Osteocyte (in vitro differentiated cells): ENCODE data around the gene ZBTB16. TPM values are rescaled to one million over a fixed set of nuclear protein-coding genes. Genes with fewer than 3 reads are reported as not detected.

Experiments
- DNase-seq: peaks from one replicate; pipeline ENCODE4 v3.0.0; 2021; ENCODE audit warnings: mixed read lengths; ENCODE audit not compliant: unreplicated experiment; ENCODE audit errors: extremely low spot score
- H3K27ac Mint-ChIP-seq: one replicate; pipeline ENCODE4 v1.8.0; 2021; ENCODE audit warnings: mild to moderate bottlenecking, mixed read lengths; ENCODE audit not compliant: unreplicated experiment
- H3K27me3 Mint-ChIP-seq: one replicate; pipeline ENCODE4 v1.8.0; 2021; ENCODE audit warnings: mixed read lengths; ENCODE audit not compliant: unreplicated experiment
- H3K36me3 Mint-ChIP-seq: one replicate; pipeline ENCODE4 v1.8.0; 2021; ENCODE audit warnings: mixed read lengths; ENCODE audit not compliant: unreplicated experiment
- H3K4me1 Mint-ChIP-seq: one replicate; pipeline ENCODE4 v1.8.0; 2021; ENCODE audit warnings: mixed read lengths; ENCODE audit not compliant: unreplicated experiment
- H3K4me3 Mint-ChIP-seq: one replicate; pipeline ENCODE4 v1.8.0; 2021; ENCODE audit warnings: mild to moderate bottlenecking, moderate library complexity, mixed read lengths; ENCODE audit not compliant: unreplicated experiment
- H3K9me3 Mint-ChIP-seq: one replicate; pipeline ENCODE4 v1.8.0; 2021; ENCODE audit warnings: mixed read lengths; ENCODE audit not compliant: unreplicated experiment
- total RNA-seq: library from RNA; stranded (reverse); gene quantifications from 2 replicates; pipeline ENCODE4 v1.2.1, GENCODE V29; 2021
- TF ChIP-seq, protein P1 (sequence below): fragments of 200-600 bp; sonication (generic); IDR thresholded peaks from 2 replicates; pipeline ENCODE4 v1.5.0; 2021; ENCODE audit warnings: antibody characterized with exemption, mild to moderate bottlenecking, moderate library complexity

ZBTB16 gene
- total RNA-seq, 1 donor from 2014 or later: 20.3 TPM

- Mint-ChIP-seq H3K9me3 (no peaks in the 10 kb centered on the region), H3K27ac (no peak overlapping the region), H3K27me3 (peaks cover 8% of the 10 kb centered on the region), H3K36me3 (no peaks in the 10 kb centered on the region), H3K4me3 (no peak overlapping the region), H3K4me1 (peaks cover 30% of the 10 kb centered on the region)
- TF ChIP-seq, protein P1, sequence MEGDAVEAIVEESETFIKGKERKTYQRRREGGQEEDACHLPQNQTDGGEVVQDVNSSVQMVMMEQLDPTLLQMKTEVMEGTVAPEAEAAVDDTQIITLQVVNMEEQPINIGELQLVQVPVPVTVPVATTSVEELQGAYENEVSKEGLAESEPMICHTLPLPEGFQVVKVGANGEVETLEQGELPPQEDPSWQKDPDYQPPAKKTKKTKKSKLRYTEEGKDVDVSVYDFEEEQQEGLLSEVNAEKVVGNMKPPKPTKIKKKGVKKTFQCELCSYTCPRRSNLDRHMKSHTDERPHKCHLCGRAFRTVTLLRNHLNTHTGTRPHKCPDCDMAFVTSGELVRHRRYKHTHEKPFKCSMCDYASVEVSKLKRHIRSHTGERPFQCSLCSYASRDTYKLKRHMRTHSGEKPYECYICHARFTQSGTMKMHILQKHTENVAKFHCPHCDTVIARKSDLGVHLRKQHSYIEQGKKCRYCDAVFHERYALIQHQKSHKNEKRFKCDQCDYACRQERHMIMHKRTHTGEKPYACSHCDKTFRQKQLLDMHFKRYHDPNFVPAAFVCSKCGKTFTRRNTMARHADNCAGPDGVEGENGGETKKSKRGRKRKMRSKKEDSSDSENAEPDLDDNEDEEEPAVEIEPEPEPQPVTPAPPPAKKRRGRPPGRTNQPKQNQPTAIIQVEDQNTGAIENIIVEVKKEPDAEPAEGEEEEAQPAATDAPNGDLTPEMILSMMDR: no peak
- DNase-seq: no peak
Observed at GRCh38 chr11:114039551-114039950, 20.0 kb upstream of the ZBTB16 start.

DNA sequence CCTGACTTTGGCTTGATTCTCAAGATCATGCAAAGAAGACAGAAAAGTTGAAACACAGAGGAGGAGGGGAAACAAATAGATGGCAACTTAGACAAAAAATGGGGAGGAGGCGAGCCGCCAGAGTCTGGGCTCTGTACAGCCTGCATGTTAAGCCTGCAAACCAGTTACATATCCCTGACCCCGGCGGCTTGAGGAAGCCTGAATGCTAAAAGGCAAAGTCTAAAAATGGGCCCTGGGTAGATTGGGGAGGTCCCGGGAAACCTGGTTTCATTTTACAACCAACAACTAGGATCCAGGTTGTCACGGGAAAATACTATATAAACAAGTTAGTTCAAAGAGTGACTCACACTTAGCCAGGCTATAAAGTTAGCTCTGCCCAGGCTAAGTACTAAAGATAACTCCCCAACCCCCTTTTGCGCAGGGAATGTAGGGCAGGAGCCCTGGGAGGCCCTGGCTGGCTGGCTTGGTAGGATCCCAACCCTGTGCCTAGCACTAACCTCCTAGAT lies 18.8 kb upstream of the ZBTB16 start:
- H3K9me3 Mint-ChIP-seq: no peaks in the 10 kb centered on the region
- no peak for DNase-seq
- H3K36me3 Mint-ChIP-seq: no peaks in the 10 kb centered on the region
- TF ChIP-seq, protein P1: no peak
- peaks cover 33% of the 10 kb centered on the region for H3K4me1 Mint-ChIP-seq
- H3K4me3 Mint-ChIP-seq: no peak overlapping the region
- no peak overlapping the region for H3K27ac Mint-ChIP-seq
- H3K27me3 Mint-ChIP-seq: peaks cover 19% of the 10 kb centered on the region

DNA sequence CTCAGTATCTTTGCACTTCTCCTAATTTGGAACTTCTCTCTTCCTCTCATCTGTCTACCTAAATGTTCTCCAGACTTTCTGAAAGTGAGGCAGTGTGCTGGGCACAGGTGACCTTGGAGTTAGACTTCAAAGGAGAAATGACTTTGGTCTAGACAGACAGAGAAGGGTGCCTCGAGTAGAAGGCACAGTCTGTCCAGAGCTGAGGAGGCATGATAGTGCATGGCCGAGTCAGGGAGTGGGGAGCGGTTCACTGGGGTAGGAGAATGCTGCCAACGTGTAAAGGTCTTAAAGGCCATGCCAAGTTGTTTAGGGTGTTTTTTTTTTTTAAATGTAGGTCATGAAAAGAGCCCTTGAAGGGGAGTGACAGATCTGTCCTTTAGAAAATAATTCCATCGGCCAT lies 17.3 kb upstream of the ZBTB16 start:
- Mint-ChIP-seq H3K36me3 (no peaks in the 10 kb centered on the region), H3K4me1 (peaks cover 23% of the 10 kb centered on the region), H3K4me3 (no peak overlapping the region), H3K9me3 (no peaks in the 10 kb centered on the region), H3K27me3 (peaks cover 29% of the 10 kb centered on the region), H3K27ac (no peak overlapping the region)
- DNase-seq: no peak
- TF ChIP-seq, protein P1: no peak

DNA sequence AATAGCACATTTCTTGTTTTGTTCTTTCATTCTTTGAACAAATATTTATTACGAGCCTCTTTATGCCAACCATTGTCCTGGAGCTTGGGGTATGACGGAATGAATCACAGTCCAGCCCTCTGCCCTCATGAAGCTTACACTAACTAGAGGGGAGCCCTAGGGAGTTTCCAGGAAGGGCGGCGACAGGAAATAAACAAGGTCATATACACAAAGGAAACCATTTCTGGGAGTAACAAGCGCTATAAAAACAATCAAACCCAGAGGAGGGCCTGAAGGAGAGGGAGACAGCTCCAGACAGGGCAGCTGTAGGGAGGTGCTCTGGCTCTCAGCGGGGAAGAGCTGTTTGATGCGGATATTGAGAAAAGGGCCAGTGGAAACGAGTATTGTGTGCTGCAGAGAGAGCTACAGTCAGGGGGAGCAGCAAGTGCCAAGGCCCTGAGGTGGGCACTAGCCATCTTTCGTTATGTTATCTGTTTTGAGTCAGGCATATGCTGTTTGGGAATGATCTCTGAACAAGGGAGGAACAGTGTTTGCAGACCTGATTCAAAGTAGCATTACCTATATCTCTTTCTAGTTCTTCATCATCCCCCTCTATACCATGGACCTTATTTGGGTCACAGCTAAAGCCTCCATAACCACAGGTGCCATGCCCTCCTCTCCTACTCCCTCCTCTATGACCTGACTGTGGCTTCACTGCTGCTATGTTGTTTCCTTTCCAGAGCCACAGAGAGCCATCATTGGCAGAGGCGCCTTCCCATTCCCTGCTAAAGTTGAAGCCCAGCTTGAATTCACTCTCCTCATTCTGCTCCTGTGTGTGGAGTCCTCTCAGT lies 15.3 kb upstream of the ZBTB16 start:
- peaks cover 42% of the 10 kb centered on the region for H3K27me3 Mint-ChIP-seq
- H3K4me3 Mint-ChIP-seq: no peak overlapping the region
- peak overlapping the region; percentile 19 for H3K27ac Mint-ChIP-seq
- peaks cover 24% of the 10 kb centered on the region for H3K4me1 Mint-ChIP-seq
- no peaks in the 10 kb centered on the region for H3K36me3 Mint-ChIP-seq
- H3K9me3 Mint-ChIP-seq: no peaks in the 10 kb centered on the region
- DNase-seq: no peak
- TF ChIP-seq, protein P1: no peak

DNA sequence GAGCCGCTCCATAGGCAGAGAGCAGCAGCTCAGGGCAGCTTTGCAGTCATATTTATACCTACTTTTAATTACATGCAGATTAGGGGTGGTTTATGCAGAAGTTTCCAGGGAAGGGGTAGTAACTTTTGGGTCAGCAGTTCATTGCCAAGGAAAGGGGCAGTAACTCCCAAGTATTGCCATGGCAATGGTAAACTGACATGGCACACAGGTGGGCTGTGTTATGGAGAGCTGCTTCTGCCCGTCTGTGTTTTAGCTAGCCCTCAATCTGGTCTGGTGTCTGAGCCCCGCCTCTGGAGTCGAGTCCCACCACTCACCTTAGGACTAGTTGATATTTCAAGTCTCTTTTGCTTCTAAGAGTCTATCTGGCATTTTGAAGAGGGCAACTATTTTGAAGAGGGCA lies 12.2 kb upstream of the ZBTB16 start:
- no peak for DNase-seq
- H3K27me3 Mint-ChIP-seq: peaks cover 66% of the 10 kb centered on the region
- H3K4me1 Mint-ChIP-seq: peaks cover 13% of the 10 kb centered on the region
- H3K27ac Mint-ChIP-seq: no peak overlapping the region
- H3K4me3 Mint-ChIP-seq: no peak overlapping the region
- H3K9me3 Mint-ChIP-seq: no peaks in the 10 kb centered on the region
- TF ChIP-seq, protein P1: no peak
- H3K36me3 Mint-ChIP-seq: no peaks in the 10 kb centered on the region
